Measurements from ENCODE around the gene NUDT8. TPM values are rescaled to one million over a fixed set of nuclear protein-coding genes. Genes with fewer than 3 reads are reported as not detected.
"Not testable (repeated sequence)": the region's sequence is repeated elsewhere in the genome, so short reads cannot be mapped to it uniquely, and the experiment has no call there.

NUDT8 gene
- total RNA-seq, 1 donor from 2014 or later: 5.2 TPM

DNA sequence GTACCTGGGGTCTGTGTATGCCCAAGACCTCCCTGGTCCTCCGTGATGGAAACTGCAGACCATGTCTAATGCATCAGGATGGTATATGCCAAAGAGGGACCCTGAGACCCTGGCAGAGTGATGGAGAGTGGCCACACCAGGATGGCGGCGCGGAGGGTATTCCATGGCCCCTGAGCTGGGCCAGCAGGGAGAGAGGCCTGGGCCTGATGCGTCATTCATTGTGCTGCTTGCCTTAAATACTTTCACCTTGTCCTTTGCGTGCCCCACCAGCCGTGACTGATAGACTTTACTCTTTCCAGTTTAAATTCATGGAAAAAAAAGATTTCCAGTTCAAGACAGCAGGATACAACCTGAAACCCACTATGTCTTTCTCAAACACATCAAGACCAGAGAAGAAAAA is 28.6 kb downstream of the NUDT8 start:
- no peaks in the 10 kb centered on the region for H3K9me3 ChIP-seq (ENCODE audit: control insufficient read depth in 3 of 3, low read length in 3 of 3)

DNA sequence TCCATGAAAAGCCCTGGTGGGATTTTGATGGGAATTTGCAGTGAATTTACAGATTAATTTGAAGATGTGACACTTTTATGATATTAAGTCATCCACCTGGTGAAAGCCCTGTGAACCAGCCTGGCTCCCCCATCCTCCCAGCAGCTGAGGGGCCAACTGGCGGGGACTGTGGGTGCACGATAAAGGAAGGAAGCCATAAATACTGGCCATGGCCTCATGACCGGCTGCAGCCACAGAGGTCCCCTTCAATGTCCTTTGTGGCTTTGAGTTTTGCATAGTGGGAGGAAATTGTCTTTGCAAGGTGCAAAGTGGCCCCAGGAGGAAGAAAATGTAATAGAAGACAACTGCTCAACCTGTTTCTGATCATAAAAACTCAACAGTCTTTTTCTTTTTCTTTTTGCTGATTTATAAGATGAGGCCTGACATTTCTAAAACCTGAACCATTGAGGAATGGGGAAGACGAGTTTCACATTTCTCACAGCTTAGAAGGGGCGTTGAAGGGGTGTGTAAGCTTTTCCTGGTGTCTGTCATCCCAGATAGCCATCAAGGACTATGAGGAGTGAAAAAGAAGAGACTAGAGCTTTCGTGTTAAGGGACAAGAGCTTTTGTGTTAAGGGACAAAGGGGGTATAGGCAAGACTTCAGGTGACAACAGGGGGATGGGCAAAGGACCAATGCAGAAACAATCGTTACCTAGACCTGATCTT is 29.3 kb downstream of the NUDT8 start:
- H3K36me3 ChIP-seq (ENCODE audit: control insufficient read depth in 3 of 3, insufficient read depth in 3 of 3, low read length in 3 of 3): no peaks in the 10 kb centered on the region
- H3K9ac ChIP-seq (ENCODE audit: low read depth in 1 of 3, low read length in 3 of 3): no peak overlapping the region
- H3K27ac ChIP-seq (ENCODE audit: low read depth, low read length): no peak overlapping the region
- no peak overlapping the region for H3K4me3 ChIP-seq (ENCODE audit: low read length in 3 of 3)
- H3K27me3 ChIP-seq (ENCODE audit: control insufficient read depth in 3 of 3, insufficient read depth in 3 of 3, low read length in 3 of 3): peaks cover 0 to 6% (median 3%) of the 10 kb centered on the region in 3 donors
- no peaks in the 10 kb centered on the region for H3K9me3 ChIP-seq (ENCODE audit: control insufficient read depth in 3 of 3, low read length in 3 of 3)
- peaks cover 0 to 10% (median 4%) of the 10 kb centered on the region in 3 donors for H3K4me1 ChIP-seq (ENCODE audit: control insufficient read depth in 3 of 3, insufficient read depth in 3 of 3, low read length in 3 of 3)

More for the DNA sequence above, 28.6 kb downstream of the NUDT8 start:
- H3K36me3 ChIP-seq (ENCODE audit: control insufficient read depth in 3 of 3, insufficient read depth in 3 of 3, low read length in 3 of 3): no peaks in the 10 kb centered on the region
- no peak overlapping the region for H3K4me3 ChIP-seq (ENCODE audit: low read length in 3 of 3)
- H3K9ac ChIP-seq (ENCODE audit: low read depth in 1 of 3, low read length in 3 of 3): no peak overlapping the region
- peaks cover 0 to 6% (median 3%) of the 10 kb centered on the region in 3 donors for H3K27me3 ChIP-seq (ENCODE audit: control insufficient read depth in 3 of 3, insufficient read depth in 3 of 3, low read length in 3 of 3)
- H3K4me1 ChIP-seq (ENCODE audit: control insufficient read depth in 3 of 3, insufficient read depth in 3 of 3, low read length in 3 of 3): peaks cover 4 to 16% (median 10%) of the 10 kb centered on the region in 3 donors
- no peak overlapping the region for H3K27ac ChIP-seq (ENCODE audit: low read depth, low read length)

DNA sequence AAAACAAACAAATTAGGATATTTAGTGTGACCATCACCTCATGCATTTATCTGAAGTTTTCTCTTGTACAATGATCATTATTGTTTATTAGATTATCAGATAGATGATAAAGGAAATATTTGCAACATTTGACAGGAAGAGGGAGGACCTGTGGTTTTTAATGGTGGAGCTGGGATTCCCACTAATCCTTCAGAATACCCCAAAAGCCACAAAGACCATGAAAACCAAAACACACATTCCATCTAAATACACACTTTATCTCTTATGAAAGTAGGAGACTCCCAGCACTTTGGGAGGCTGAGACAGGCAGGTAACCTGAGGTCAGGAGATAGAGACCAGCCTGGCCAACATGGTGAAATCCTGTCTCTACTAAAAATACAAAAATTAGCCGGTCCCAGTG is 30.6 kb downstream of the NUDT8 start:
- Histone ChIP-seq H3K4me1 (ENCODE audit: control insufficient read depth in 3 of 3, insufficient read depth in 3 of 3, low read length in 3 of 3) (no peaks in the 10 kb centered on the region), H3K9ac (ENCODE audit: low read depth in 1 of 3, low read length in 3 of 3) (no peak overlapping the region), H3K27me3 (ENCODE audit: control insufficient read depth in 3 of 3, insufficient read depth in 3 of 3, low read length in 3 of 3) (peaks cover 0 to 6% (median 3%) of the 10 kb centered on the region in 3 donors), H3K27ac (ENCODE audit: low read depth, low read length) (no peak overlapping the region), H3K9me3 (ENCODE audit: control insufficient read depth in 3 of 3, low read length in 3 of 3) (no peaks in the 10 kb centered on the region), H3K36me3 (ENCODE audit: control insufficient read depth in 3 of 3, insufficient read depth in 3 of 3, low read length in 3 of 3) (no peaks in the 10 kb centered on the region), H3K4me3 (ENCODE audit: low read length in 3 of 3) (no peak overlapping the region)

DNA sequence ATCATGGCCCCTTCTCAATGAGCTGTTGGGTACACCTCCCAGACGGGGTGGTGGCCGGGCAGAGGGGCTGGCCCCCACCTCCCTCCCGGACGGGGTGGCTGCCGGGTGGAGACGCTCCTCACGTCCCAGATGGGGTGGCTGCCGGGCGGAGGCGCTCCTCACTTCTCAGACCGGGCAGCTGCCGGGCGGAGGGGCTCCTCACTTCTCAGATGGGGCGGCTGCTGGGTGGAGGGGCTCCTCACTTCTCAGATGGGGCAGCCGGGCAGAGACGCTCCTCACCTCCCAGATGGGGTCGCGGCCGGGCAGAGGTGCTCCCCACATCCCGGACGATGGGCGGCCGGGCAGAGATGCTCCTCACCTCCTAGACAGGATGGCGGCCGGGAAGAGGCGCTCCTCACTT is 31.8 kb downstream of the NUDT8 start:
- not testable (repeated sequence) for H3K4me3 ChIP-seq (ENCODE audit: low read length in 3 of 3); H3K27ac ChIP-seq (ENCODE audit: low read depth, low read length); H3K36me3 ChIP-seq (ENCODE audit: control insufficient read depth in 3 of 3, insufficient read depth in 3 of 3, low read length in 3 of 3); H3K9me3 ChIP-seq (ENCODE audit: control insufficient read depth in 3 of 3, low read length in 3 of 3); H3K4me1 ChIP-seq (ENCODE audit: control insufficient read depth in 3 of 3, insufficient read depth in 3 of 3, low read length in 3 of 3); H3K9ac ChIP-seq (ENCODE audit: low read depth in 1 of 3, low read length in 3 of 3); H3K27me3 ChIP-seq (ENCODE audit: control insufficient read depth in 3 of 3, insufficient read depth in 3 of 3, low read length in 3 of 3)

DNA sequence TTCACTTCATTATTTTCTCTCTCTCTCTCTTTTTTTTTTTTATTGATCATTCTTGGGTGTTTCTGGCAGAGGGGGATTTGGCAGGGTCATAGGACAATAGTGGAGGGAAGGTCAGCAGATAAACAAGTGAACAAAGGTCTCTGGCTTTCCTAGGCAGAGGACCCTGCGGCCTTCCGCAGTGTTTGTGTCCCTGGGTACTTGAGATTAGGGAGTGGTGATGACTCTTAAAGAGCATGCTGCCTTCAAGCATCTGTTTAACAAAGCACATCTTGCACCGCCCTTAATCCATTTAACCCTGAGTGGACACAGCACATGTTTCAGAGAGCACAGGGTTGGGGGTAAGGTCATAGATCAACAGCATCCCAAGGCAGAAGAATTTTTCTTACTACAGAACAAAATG is 32.3 kb downstream of the NUDT8 start:
- not testable (repeated sequence) for H3K9me3 ChIP-seq (ENCODE audit: control insufficient read depth in 3 of 3, low read length in 3 of 3); H3K27me3 ChIP-seq (ENCODE audit: control insufficient read depth in 3 of 3, insufficient read depth in 3 of 3, low read length in 3 of 3); H3K27ac ChIP-seq (ENCODE audit: low read depth, low read length); H3K36me3 ChIP-seq (ENCODE audit: control insufficient read depth in 3 of 3, insufficient read depth in 3 of 3, low read length in 3 of 3); H3K4me3 ChIP-seq (ENCODE audit: low read length in 3 of 3); H3K9ac ChIP-seq (ENCODE audit: low read depth in 1 of 3, low read length in 3 of 3); H3K4me1 ChIP-seq (ENCODE audit: control insufficient read depth in 3 of 3, insufficient read depth in 3 of 3, low read length in 3 of 3)

DNA sequence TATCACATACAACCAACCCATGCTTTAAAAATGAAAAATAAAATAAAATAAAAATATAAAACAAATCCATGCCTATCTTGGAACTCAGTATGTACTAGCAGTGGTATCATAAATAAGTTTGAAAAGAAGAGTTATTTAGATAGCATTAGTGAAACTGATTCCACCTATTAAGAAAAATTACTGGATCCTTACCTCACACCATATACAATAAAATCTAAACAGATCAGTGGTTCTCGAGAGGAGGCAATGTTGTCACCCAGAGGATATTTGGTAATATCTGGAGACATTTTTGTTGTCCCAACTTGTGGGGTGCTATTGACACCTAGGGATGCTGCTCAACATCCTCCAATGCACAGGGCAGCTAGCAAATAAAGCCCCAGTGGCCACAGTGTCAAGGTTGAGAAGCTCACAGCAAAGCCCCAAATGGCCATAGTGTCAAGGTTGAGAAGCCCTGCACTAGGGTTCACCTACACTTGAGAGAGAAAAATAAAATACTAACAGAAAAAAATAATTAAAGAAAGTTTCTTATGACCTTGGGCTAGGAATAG is 32.9 kb downstream of the NUDT8 start:
- Histone ChIP-seq H3K27me3 (ENCODE audit: control insufficient read depth in 3 of 3, insufficient read depth in 3 of 3, low read length in 3 of 3) (peaks cover 0 to 6% (median 3%) of the 10 kb centered on the region in 3 donors), H3K9ac (ENCODE audit: low read depth in 1 of 3, low read length in 3 of 3) (no peak overlapping the region), H3K27ac (ENCODE audit: low read depth, low read length) (no peak overlapping the region), H3K4me1 (ENCODE audit: control insufficient read depth in 3 of 3, insufficient read depth in 3 of 3, low read length in 3 of 3) (no peaks in the 10 kb centered on the region), H3K36me3 (ENCODE audit: control insufficient read depth in 3 of 3, insufficient read depth in 3 of 3, low read length in 3 of 3) (no peaks in the 10 kb centered on the region), H3K9me3 (ENCODE audit: control insufficient read depth in 3 of 3, low read length in 3 of 3) (no peaks in the 10 kb centered on the region), H3K4me3 (ENCODE audit: low read length in 3 of 3) (no peak overlapping the region)

DNA sequence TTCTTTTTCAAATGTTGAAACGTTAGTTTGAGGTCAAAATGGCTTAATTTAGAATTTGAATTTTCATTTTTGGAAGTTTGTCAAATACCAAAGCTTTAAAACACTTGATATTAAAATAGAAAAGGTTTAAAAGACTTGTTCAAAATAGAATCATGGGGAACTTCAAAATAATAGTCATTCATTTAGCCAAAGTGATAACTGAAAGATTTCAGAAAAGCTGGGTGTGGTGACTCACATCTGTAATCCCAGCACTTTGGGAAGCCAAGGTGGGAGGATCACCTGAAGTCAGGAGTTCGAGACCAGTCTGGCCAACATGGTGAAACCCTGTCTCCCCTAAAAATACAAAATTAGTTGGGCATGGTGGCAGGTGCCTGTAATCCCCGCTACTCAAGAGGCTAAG is 35.3 kb downstream of the NUDT8 start:
- H3K27ac ChIP-seq (ENCODE audit: low read depth, low read length): no peak overlapping the region
- no peak overlapping the region for H3K9ac ChIP-seq (ENCODE audit: low read depth in 1 of 3, low read length in 3 of 3)
- H3K27me3 ChIP-seq (ENCODE audit: control insufficient read depth in 3 of 3, insufficient read depth in 3 of 3, low read length in 3 of 3): no peaks in the 10 kb centered on the region
- H3K4me3 ChIP-seq (ENCODE audit: low read length in 3 of 3): no peak overlapping the region
- no peaks in the 10 kb centered on the region for H3K4me1 ChIP-seq (ENCODE audit: control insufficient read depth in 3 of 3, insufficient read depth in 3 of 3, low read length in 3 of 3)
- H3K9me3 ChIP-seq (ENCODE audit: control insufficient read depth in 3 of 3, low read length in 3 of 3): no peaks in the 10 kb centered on the region
- H3K36me3 ChIP-seq (ENCODE audit: control insufficient read depth in 3 of 3, insufficient read depth in 3 of 3, low read length in 3 of 3): no peaks in the 10 kb centered on the region

DNA sequence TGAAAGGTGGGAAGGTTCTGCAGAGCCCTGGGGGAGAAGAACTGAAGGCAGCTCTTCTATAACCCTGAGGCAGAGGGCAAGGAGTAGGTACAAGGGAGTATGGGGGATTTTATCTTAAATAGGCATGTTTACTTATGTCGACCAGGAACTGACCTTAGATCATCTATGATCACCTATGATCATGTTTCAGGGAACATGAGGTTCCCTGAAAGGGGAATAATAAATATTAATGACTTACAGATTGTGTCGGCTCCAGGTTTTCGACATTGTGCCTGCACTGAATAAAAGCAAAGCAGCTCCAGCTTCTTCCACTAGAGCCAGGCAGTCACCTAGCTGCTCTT is 36.2 kb downstream of the NUDT8 start:
- Histone ChIP-seq H3K27me3 (ENCODE audit: control insufficient read depth in 3 of 3, insufficient read depth in 3 of 3, low read length in 3 of 3) (no peaks in the 10 kb centered on the region), H3K36me3 (ENCODE audit: control insufficient read depth in 3 of 3, insufficient read depth in 3 of 3, low read length in 3 of 3) (peaks cover 0 to 3% (median 0%) of the 10 kb centered on the region in 3 donors), H3K27ac (ENCODE audit: low read depth, low read length) (no peak overlapping the region), H3K4me1 (ENCODE audit: control insufficient read depth in 3 of 3, insufficient read depth in 3 of 3, low read length in 3 of 3) (no peaks in the 10 kb centered on the region), H3K9me3 (ENCODE audit: control insufficient read depth in 3 of 3, low read length in 3 of 3) (no peaks in the 10 kb centered on the region), H3K9ac (ENCODE audit: low read depth in 1 of 3, low read length in 3 of 3) (no peak overlapping the region), H3K4me3 (ENCODE audit: low read length in 3 of 3) (no peak overlapping the region)

DNA sequence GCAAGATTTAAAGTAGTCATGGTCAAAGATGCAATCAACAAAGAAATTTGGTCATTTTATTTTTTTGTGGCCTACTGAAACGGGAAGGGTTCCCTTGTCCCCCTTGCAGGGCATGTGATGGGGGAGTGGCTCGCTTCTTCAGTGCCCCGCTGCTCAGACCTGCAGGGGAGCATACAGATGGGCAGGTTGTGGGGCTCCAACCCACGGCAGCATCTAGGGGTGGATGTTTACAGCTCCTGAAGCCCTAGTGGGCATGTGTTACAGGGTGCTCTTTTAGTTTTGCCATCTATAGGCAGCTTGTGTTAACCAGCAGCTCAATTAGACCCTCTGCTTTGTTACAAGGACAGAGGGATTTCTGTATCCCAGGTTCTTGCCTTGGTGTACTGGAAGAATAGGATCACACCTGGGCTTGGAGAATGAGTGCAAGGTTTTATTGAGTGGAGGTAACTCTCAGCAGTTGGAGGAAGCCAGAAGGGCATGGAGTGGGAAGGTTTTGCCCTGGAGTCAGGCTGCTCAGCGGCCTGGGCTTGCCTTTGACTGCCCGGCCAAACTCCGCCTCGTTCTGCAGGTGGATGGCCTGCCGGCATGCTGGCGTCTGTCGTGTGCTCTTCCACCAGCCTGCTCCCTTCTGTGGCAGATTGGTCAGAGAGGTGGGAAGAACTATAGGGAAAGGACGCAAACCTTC is 36.7 kb downstream of the NUDT8 start:
- H3K9me3 ChIP-seq (ENCODE audit: control insufficient read depth in 3 of 3, low read length in 3 of 3): no peaks in the 10 kb centered on the region
- no peak overlapping the region for H3K4me3 ChIP-seq (ENCODE audit: low read length in 3 of 3)
- no peaks in the 10 kb centered on the region for H3K4me1 ChIP-seq (ENCODE audit: control insufficient read depth in 3 of 3, insufficient read depth in 3 of 3, low read length in 3 of 3)
- no peak overlapping the region for H3K9ac ChIP-seq (ENCODE audit: low read depth in 1 of 3, low read length in 3 of 3)
- H3K27ac ChIP-seq (ENCODE audit: low read depth, low read length): no peak overlapping the region
- peaks cover 0 to 3% (median 0%) of the 10 kb centered on the region in 3 donors for H3K36me3 ChIP-seq (ENCODE audit: control insufficient read depth in 3 of 3, insufficient read depth in 3 of 3, low read length in 3 of 3)
- no peaks in the 10 kb centered on the region for H3K27me3 ChIP-seq (ENCODE audit: control insufficient read depth in 3 of 3, insufficient read depth in 3 of 3, low read length in 3 of 3)

DNA sequence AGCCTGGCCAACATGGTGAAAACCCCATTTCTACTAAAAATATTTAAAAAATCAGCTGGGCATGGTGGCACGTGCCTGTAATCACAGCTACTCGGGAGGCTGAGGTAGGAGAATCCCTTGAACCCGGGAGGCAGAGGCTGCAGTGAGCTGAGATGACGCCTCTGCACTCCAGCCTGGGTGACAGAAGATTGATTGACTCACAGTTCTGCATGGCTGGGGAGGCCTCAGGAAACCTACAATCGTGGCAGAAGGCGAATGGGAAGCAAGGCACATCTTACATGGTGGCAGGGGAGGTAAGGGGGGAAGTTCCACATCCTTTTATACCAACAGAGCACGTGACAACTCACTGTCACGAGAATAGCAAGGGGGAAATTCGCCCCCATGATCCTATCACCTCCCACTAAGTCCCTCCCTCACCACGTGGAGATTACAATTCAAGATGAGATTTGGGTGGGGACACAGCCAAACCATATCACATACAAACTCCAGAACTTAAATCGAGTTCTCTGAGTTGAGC is 40.8 kb downstream of the NUDT8 start:
- Histone ChIP-seq H3K36me3 (ENCODE audit: control insufficient read depth in 3 of 3, insufficient read depth in 3 of 3, low read length in 3 of 3) (peaks cover 16 to 25% (median 22%) of the 10 kb centered on the region in 3 donors), H3K4me1 (ENCODE audit: control insufficient read depth in 3 of 3, insufficient read depth in 3 of 3, low read length in 3 of 3) (peaks cover 7 to 21% (median 11%) of the 10 kb centered on the region in 3 donors)
- not testable (repeated sequence) for H3K9ac ChIP-seq (ENCODE audit: low read depth in 1 of 3, low read length in 3 of 3); H3K9me3 ChIP-seq (ENCODE audit: control insufficient read depth in 3 of 3, low read length in 3 of 3); H3K27ac ChIP-seq (ENCODE audit: low read depth, low read length); H3K27me3 ChIP-seq (ENCODE audit: control insufficient read depth in 3 of 3, insufficient read depth in 3 of 3, low read length in 3 of 3); H3K4me3 ChIP-seq (ENCODE audit: low read length in 3 of 3)
